ENCODE measurements around the gene TSFM.

DNA sequence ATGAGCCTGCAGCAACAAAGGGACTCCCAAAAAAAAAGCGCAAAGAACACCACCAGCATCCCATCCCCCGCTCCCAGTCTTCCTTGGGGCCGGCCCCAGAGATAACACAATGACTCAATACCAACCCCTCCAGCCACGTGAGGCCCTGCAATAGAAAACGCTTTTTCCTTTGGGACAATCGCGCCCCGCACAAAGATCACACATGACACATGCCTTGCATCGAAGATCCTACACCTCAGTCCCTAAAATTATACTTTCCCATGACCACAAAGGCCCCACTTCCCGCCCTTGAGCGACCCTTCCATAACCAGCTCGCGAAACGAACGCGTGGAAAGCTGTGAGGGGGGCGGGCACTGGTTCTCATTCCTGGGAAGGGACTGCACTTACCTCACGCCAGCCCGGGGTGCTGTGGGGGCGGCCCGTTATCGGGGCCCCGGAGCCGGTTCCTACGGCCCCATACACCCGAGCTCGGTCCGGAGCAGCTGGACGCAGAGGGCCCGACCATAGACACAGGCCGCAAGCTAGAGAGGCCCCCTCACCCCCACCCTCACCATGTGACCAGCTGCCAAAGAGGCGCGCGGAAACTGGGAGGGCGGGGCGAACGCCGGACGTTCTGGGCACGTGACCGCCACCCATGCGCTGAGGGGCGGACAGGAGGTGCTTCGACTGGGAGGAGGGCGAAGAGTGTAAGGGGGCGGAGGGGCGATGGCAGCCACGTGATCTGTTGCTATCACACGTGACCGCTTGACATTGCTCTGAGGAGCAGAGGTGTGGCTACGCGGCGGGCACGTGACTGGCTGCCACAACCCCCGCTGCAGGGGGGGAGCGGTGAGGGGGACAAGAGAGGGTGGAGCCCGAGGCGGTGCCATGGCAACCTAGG lies 30.6 kb upstream of the TSFM start, which contains the start of gene CDK4:
- TF ChIP-seq CTCF (IDR thresholded peaks at IDR 0.05) = no peak
- TF ChIP-seq SIN3A (IDR thresholded peaks at IDR 0.05; ENCODE audit: borderline replicate concordance, insufficient read depth, low read depth, low read length) = peak; percentile 83; the same call in 1 of the 2 replicates
- TF ChIP-seq TCF7L2 (IDR thresholded peaks at IDR 0.05; ENCODE audit: low read depth, low read length) = no peak
- TF ChIP-seq POLR2AphosphoS5 (IDR thresholded peaks at IDR 0.05; ENCODE audit: low read depth, low read length) = peak; percentile 85
- TF ChIP-seq, protein P1, sequence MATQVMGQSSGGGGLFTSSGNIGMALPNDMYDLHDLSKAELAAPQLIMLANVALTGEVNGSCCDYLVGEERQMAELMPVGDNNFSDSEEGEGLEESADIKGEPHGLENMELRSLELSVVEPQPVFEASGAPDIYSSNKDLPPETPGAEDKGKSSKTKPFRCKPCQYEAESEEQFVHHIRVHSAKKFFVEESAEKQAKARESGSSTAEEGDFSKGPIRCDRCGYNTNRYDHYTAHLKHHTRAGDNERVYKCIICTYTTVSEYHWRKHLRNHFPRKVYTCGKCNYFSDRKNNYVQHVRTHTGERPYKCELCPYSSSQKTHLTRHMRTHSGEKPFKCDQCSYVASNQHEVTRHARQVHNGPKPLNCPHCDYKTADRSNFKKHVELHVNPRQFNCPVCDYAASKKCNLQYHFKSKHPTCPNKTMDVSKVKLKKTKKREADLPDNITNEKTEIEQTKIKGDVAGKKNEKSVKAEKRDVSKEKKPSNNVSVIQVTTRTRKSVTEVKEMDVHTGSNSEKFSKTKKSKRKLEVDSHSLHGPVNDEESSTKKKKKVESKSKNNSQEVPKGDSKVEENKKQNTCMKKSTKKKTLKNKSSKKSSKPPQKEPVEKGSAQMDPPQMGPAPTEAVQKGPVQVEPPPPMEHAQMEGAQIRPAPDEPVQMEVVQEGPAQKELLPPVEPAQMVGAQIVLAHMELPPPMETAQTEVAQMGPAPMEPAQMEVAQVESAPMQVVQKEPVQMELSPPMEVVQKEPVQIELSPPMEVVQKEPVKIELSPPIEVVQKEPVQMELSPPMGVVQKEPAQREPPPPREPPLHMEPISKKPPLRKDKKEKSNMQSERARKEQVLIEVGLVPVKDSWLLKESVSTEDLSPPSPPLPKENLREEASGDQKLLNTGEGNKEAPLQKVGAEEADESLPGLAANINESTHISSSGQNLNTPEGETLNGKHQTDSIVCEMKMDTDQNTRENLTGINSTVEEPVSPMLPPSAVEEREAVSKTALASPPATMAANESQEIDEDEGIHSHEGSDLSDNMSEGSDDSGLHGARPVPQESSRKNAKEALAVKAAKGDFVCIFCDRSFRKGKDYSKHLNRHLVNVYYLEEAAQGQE (IDR thresholded peaks at IDR 0.05; ENCODE audit: insufficient read depth in 1 of 2, low read depth in 2 of 2, low read length in 1 of 2) = 0 out of 4 replicates have a peak, but pooled peaks of 1 of the 2 experiments have one; percentile 23

Measured in Panc1 (cell line).